Gastrocnemius medialis (tissue), 4 donors: Measurements from ENCODE around the gene CTXN1.

Experiments
- CTCF ChIP-seq, 5 experiments: fragments of 450-650 bp in 3 of 5; fragments of 200-600 bp in 2 of 5; sonication (generic) in 2 of 5; IDR thresholded peaks in 4 of 5; conservative IDR thresholded peaks in 1 of 5; 1 replicate in 4 of 5; 2 replicates in 1 of 5; pipeline ENCODE4 v1.5.1; 2016 to 2019; ENCODE audit warnings: antibody characterized with exemption in 5 of 5, mild to moderate bottlenecking in 3 of 5, moderate library complexity in 3 of 5
- POLR2A ChIP-seq, 2 donors: fragments of 450-650 bp; IDR thresholded peaks; one replicate each; pipeline ENCODE4 v1.6.1; 2017; ENCODE audit warnings: antibody characterized with exemption in 2 of 2, mild to moderate bottlenecking in 2 of 2, moderate library complexity in 2 of 2

- no peak for TF ChIP-seq CTCF (IDR thresholded peaks at IDR 0.05 in 4 of 5, conservative IDR thresholded peaks at IDR 0.05 in 1 of 5)
- no peak for TF ChIP-seq POLR2A (IDR thresholded peaks at IDR 0.05)
These were observed 13.7 kb downstream of the CTXN1 start for GRCh38 chr19:7912144-7912696.
